G401.6 (cell line): ENCODE measurements around the gene PTPRU.

Experiments
- FAIRE-seq: peaks from 2 replicates; lab custom pipeline; 2012; peaks lifted over from hg19 to GRCh38; lab: Jason Lieb, UNC

The PTPRU gene

GRCh38 chr1:29235955-29236711 is at the start of gene PTPRU:
PTPRU (plus strand) TSS chr1:29236522; CDS start chr1:29236645, 123 bp downstream.
- no peak for FAIRE-seq

GRCh38 chr1:29186707-29187106 is 49.6 kb upstream of the PTPRU start:
- no peak for FAIRE-seq

- FAIRE-seq, result no peak
Measured at GRCh38 chr1:29190718-29191117, 45.6 kb upstream of the PTPRU start.

GRCh38 chr1:29193879-29194455 is 42.4 kb upstream of the PTPRU start:
- FAIRE-seq, result no peak

- FAIRE-seq, result no peak
Measured at GRCh38 chr1:29195881-29196291, 40.4 kb upstream of the PTPRU start.

DNA sequence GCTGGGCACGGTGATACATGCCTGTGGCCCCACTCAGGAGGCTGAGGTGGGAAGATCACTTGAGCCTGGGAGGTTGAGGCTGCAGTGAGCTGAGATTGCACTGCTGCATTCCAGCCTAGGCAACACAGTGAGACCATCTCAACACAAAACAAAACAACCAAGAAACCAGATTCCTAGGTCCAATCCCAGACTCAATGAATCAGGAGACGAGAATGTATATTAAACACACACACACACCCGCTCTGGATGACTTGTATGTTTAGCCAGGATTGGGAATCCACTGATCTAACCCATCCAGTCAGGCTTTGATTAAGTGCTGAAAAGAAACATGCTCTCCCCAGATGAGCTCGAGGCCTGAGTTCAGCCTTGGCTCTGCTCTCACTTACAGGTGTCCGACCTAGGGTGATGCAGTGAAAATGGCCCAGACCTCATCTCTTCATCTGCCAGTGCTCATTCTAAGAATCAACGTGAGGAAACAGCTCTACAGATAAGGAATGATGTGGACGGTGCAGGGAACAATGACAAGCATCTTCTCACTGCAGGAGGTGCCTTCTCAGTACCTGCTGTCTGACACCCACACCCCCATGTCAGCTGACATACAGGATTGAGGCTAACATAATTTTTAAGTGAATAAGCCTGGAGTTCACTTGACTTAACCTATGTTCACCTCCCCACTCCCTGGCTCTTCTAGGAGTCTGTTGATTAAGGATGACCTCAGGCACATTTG is 39.3 kb upstream of the PTPRU start:
- FAIRE-seq, result no peak

- FAIRE-seq, result peak; percentile 31
Measured at GRCh38 chr1:29197590-29197924, 38.8 kb upstream of the PTPRU start.

GRCh38 chr1:29197993-29198392 is 38.3 kb upstream of the PTPRU start:
- no peak for FAIRE-seq

- no peak for FAIRE-seq
Measured at GRCh38 chr1:29200906-29201594, 35.3 kb upstream of the PTPRU start.

GRCh38 chr1:29201595-29202051 is 34.7 kb upstream of the PTPRU start:
- FAIRE-seq, result no peak

GRCh38 chr1:29202053-29202452 is 34.3 kb upstream of the PTPRU start:
- FAIRE-seq, result no peak

DNA sequence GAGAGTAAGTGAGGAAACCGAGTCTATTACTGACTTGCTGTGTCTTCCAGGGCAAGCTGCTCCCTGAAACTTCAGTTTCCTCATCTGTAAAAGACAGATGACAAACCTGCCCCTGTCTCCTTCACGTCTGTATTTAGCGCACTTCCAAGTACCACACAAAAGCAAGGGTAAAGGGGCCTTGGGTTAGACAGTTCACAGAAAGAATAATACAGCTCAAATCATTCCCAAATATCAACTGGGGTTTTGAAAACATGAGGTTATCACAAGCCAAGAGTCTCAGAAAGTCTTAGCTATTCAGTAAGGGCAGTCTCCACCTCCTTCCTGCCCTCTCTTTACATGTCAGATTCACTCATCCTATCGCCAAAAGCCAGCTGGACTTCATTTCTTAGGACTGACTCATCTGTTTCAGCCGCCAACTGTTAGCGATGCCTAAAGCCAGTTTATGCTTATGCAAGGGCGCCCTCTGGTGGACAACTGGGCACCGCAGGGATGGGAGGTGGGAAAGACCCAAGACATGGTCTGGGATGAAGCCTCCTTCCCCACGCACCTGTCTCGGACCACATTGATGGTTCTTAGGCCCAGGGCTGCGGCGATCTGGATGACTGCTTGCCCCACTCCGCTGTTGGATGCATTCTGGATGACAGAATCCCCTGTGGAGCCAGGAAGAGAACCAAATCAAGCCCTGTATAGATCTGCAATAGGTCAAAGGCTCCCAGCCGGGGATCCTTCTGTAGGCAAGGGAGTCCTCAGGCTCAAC is 33.6 kb upstream of the PTPRU start:
- FAIRE-seq, result peak; percentile 98

DNA sequence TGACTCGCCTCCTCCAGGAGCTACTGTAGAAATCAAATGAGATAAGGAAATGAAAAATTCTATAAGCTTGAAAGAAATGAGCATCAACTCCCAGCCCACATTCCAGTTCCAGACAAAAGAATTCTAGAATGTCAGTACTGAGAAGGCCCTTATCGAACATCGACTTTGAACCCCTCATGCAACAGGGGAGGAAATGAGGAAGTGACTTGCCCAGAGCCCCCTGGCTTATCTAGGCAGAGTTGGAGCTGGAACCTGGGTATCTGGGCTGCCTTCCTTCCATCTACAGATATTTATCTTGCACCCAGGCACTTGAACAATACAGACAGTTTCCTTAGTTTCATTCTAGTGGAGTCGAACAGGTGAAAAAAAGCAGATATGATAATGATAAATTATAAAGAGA is 27.9 kb upstream of the PTPRU start:
- no peak for FAIRE-seq

- FAIRE-seq, result no peak
Measured at GRCh38 chr1:29209173-29209572, 27.1 kb upstream of the PTPRU start.

GRCh38 chr1:29210278-29211085 is 25.8 kb upstream of the PTPRU start:
- FAIRE-seq, result no peak

DNA sequence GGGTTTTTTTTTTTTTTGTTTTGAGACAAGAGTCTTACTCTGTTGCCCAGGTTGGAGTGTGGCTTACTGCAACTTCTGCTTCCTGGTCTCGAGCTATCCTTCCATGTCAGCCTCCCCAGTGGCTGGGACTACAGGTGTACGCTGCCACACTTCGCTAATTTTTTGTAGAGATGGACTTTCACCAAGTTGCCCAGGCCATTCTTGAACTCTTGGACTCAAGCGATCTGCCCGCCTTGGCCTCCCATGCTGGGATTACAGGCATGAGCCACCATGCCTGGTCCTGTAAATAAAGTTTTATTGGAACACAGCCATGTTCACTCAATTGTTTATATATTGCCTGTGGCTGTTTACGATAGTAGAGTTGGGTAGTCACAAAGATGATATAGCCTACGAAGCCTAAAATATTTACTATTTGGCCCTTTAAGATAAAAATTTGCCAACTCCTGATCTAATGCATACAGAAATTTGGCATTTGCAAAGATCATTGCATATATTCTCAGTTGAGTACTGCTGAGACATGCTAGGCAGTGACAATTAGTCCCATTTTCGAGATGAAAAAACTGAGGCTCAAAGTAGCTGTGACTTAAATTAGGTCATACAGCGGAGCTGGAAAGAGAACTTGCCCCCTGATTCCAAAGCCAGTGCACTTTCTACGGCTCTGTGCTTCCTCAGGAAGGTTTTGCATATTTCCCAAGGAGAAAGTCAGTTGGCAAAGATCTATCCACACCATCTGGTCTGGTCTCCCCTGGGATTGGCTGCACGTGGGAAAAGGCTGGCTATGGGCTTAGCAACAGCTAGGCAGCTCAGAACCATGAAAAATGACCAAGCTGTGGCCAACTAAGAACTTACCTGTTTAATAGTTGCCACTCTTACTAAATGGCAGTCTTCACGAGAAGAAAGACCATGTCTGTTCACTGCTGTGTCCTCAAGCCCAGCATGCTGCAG is 25.0 kb upstream of the PTPRU start:
- no peak for FAIRE-seq

GRCh38 chr1:29213055-29213454 is 23.3 kb upstream of the PTPRU start:
- no peak for FAIRE-seq

GRCh38 chr1:29217633-29218032 is 18.7 kb upstream of the PTPRU start:
- FAIRE-seq, result no peak

DNA sequence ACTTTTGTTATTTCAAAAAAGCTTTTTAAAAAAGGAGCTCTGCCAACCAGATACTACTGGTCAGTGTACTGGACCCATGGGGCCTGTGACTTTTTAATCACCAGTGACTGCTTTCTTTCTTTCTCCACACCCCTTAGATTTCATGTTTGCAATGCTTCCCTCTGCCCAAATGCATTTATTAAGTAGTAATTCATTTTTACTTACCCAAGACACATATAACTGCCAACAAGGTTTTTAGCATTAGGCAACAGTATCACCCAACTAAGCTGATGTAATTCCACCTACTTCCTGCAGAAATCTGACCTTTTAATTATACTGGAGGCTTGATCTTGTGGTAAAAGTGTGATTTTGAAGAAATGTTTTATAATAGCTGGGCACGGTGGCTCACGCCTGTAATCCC is 18.1 kb upstream of the PTPRU start:
- FAIRE-seq, result no peak

DNA sequence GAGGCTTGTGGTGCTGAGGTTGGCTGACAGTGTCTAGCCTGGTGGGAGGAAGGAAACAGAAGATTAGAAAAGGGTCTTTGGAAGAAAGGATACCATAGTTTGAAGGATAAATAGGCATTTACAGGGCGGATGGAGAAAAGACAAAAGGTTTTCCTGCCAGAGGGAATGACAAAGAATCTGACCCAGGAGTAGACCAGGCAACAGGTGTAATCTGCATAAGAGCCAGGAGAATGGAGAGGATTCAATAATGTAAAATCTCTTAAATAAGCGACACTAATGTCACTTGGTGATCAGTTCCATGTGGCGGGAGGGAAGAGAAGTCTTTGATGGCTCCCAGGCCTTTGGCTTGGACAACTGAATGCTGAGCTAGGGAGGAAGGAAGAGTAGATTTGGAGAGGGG is 15.0 kb upstream of the PTPRU start:
- FAIRE-seq, result no peak
